Spleen (tissue), 7 donors: ENCODE measurements around the gene SLC1A2.

Source experiments
- POLR2A ChIP-seq, 3 donors: fragments of 450-650 bp; IDR thresholded peaks; one replicate each; pipeline ENCODE4 v1.5.1; 2017; ENCODE audit warnings: antibody characterized with exemption in 3 of 3, mild to moderate bottlenecking in 1 of 3
- POLR2AphosphoS5 ChIP-seq, 3 donors: sonication (generic); formaldehyde crosslinking; IDR thresholded peaks; one replicate each; pipeline ENCODE4 v1.5.1; 2017; ENCODE audit warnings: antibody characterized with exemption in 3 of 3
- TF ChIP-seq, protein P1 (sequence below), 11 experiments: fragments of 200-600 bp in 7 of 11; fragments of 450-650 bp in 4 of 11; sonication (generic) in 4 of 11; IDR thresholded peaks in 8 of 11; conservative IDR thresholded peaks in 3 of 11; 1 replicate in 7 of 11; 2 replicates in 4 of 11; pipeline versions ENCODE4 v1.4.0 to v1.8.0; 2016 to 2021; ENCODE audit warnings: antibody characterized with exemption in 11 of 11, inconsistent platforms in 4 of 11, mild to moderate bottlenecking in 1 of 11
- donor health status: DM: no; HTN: no; CAD: no; lungs with moderate emphysema.
- donor health status: DM: no; HTN: no; CAD: no.
- donor health status: DM: no; HTN: no; CAD: no.

DNA sequence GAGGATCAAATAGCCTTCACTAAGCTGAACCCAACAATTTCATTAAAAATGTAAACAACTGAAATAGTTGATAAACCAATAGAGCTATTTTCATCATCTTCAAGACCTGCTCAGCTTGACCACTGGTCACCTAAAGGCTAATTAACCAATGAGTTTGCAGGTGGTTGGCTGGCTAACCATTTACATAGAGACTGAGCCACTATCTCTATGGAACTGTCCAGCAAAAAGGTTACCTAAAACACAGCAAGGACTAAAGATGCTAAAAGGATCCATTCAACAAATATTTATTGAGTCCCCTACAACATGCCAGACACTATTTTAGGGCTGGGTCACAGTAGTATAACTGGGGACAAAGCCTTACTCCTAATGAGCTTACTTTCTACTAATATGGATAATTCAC lies 156.6 kb downstream of the SLC1A2 start:
- TF ChIP-seq, protein P1, sequence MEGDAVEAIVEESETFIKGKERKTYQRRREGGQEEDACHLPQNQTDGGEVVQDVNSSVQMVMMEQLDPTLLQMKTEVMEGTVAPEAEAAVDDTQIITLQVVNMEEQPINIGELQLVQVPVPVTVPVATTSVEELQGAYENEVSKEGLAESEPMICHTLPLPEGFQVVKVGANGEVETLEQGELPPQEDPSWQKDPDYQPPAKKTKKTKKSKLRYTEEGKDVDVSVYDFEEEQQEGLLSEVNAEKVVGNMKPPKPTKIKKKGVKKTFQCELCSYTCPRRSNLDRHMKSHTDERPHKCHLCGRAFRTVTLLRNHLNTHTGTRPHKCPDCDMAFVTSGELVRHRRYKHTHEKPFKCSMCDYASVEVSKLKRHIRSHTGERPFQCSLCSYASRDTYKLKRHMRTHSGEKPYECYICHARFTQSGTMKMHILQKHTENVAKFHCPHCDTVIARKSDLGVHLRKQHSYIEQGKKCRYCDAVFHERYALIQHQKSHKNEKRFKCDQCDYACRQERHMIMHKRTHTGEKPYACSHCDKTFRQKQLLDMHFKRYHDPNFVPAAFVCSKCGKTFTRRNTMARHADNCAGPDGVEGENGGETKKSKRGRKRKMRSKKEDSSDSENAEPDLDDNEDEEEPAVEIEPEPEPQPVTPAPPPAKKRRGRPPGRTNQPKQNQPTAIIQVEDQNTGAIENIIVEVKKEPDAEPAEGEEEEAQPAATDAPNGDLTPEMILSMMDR (IDR thresholded peaks at IDR 0.05 in 8 of 11, conservative IDR thresholded peaks at IDR 0.05 in 3 of 11) = no peak
- TF ChIP-seq POLR2A (IDR thresholded peaks at IDR 0.05) = no peak
- TF ChIP-seq POLR2AphosphoS5 (IDR thresholded peaks at IDR 0.05) = no peak
